ENCODE results near the gene COL5A1.

Gene COL5A1

DNA sequence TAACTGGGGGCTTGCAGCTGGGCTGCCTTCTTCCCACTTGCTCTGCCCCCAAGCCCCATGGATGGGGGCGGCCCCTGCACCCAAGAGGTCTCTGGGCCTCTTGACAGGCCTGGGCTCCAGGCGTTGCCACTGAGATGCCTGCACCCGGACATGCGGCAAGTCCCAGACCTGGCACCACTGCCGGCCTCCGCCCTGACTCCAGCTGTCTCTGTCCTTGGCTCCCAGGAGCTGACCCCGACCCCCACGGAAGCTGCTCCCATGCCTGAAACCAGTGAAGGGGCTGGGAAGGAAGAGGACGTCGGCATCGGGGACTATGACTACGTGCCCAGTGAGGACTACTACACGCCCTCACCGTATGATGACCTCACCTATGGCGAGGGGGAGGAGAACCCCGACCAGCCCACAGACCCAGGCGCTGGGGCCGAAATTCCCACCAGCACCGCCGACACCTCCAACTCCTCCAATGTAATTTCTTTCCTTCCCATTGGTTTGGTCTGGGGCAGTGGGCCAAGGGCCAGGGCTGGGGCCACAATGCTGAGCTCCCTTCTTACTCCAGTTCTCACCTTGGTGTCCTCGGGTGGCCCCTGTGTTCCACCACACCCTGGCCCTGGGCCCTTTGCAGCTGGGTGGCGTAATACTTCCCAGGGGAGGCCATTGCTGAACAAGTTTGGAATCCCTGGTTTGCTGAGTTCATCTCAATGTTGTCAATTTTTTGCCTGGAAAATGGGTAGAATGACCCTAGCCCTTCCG, 88.6 kb downstream of the COL5A1 start:
- no peak for TF ChIP-seq SIN3A (IDR thresholded peaks at IDR 0.05; ENCODE audit: borderline replicate concordance, insufficient read depth, low read length)
- no peak for TF ChIP-seq POLR2AphosphoS5 (IDR thresholded peaks at IDR 0.05; ENCODE audit: low read depth, low read length)
- TF ChIP-seq, protein P1, sequence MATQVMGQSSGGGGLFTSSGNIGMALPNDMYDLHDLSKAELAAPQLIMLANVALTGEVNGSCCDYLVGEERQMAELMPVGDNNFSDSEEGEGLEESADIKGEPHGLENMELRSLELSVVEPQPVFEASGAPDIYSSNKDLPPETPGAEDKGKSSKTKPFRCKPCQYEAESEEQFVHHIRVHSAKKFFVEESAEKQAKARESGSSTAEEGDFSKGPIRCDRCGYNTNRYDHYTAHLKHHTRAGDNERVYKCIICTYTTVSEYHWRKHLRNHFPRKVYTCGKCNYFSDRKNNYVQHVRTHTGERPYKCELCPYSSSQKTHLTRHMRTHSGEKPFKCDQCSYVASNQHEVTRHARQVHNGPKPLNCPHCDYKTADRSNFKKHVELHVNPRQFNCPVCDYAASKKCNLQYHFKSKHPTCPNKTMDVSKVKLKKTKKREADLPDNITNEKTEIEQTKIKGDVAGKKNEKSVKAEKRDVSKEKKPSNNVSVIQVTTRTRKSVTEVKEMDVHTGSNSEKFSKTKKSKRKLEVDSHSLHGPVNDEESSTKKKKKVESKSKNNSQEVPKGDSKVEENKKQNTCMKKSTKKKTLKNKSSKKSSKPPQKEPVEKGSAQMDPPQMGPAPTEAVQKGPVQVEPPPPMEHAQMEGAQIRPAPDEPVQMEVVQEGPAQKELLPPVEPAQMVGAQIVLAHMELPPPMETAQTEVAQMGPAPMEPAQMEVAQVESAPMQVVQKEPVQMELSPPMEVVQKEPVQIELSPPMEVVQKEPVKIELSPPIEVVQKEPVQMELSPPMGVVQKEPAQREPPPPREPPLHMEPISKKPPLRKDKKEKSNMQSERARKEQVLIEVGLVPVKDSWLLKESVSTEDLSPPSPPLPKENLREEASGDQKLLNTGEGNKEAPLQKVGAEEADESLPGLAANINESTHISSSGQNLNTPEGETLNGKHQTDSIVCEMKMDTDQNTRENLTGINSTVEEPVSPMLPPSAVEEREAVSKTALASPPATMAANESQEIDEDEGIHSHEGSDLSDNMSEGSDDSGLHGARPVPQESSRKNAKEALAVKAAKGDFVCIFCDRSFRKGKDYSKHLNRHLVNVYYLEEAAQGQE (IDR thresholded peaks at IDR 0.05; ENCODE audit: insufficient read depth in 1 of 2, low read depth in 2 of 2, low read length in 2 of 2): no peak
- no peak for TF ChIP-seq TAF1 (IDR thresholded peaks at IDR 0.05; ENCODE audit: borderline replicate concordance, insufficient read depth, low read length)
- TF ChIP-seq FOXP2 (optimal IDR thresholded peaks at IDR 0.05; ENCODE audit: borderline replicate concordance, extremely low read depth, extremely low read length, insufficient read depth): no peak

DNA sequence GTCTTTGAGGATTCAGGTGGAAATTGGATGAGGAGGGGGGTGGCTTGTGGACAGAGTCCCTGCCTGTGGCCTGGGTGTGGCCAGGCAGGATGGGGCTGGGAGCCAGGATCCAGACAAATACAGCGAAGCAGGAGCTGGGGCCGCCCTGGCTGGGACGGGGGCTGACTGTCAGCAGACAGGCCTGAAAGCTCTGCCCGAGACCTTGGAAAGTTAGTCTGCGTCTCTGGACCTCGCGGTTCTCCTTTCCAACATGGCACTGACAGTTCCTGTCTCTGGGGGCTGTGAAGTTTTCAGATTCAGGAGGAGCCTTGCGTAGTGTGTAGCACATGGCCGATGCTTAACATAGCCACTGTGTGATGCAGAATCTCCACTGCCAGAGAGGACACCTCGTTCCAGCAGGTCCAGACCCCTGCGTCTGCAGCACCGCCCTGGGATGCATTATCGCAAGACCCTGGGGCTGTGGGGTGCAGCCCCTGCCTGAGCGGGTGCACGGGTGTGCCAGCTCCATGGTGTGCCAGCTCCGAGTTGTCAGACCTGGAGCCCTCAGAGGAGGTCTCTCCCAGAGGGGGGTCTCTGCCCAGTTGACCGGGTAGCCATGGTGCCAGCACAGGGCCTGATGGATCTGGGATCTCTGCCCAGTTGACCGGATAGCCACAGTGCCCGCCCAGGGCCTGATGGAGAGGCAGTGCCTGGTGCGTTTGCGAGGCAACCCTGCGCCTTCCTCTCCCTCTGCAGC, 89.3 kb downstream of the COL5A1 start:
- no peak for TF ChIP-seq TAF1 (IDR thresholded peaks at IDR 0.05; ENCODE audit: borderline replicate concordance, insufficient read depth, low read length)
- TF ChIP-seq POLR2AphosphoS5 (IDR thresholded peaks at IDR 0.05; ENCODE audit: low read depth, low read length): no peak
- TF ChIP-seq FOXP2 (optimal IDR thresholded peaks at IDR 0.05; ENCODE audit: borderline replicate concordance, extremely low read depth, extremely low read length, insufficient read depth): no peak
- TF ChIP-seq SIN3A (IDR thresholded peaks at IDR 0.05; ENCODE audit: borderline replicate concordance, insufficient read depth, low read length): no peak
- TF ChIP-seq, protein P1 (IDR thresholded peaks at IDR 0.05; ENCODE audit: insufficient read depth in 1 of 2, low read depth in 2 of 2, low read length in 2 of 2): no peak

DNA sequence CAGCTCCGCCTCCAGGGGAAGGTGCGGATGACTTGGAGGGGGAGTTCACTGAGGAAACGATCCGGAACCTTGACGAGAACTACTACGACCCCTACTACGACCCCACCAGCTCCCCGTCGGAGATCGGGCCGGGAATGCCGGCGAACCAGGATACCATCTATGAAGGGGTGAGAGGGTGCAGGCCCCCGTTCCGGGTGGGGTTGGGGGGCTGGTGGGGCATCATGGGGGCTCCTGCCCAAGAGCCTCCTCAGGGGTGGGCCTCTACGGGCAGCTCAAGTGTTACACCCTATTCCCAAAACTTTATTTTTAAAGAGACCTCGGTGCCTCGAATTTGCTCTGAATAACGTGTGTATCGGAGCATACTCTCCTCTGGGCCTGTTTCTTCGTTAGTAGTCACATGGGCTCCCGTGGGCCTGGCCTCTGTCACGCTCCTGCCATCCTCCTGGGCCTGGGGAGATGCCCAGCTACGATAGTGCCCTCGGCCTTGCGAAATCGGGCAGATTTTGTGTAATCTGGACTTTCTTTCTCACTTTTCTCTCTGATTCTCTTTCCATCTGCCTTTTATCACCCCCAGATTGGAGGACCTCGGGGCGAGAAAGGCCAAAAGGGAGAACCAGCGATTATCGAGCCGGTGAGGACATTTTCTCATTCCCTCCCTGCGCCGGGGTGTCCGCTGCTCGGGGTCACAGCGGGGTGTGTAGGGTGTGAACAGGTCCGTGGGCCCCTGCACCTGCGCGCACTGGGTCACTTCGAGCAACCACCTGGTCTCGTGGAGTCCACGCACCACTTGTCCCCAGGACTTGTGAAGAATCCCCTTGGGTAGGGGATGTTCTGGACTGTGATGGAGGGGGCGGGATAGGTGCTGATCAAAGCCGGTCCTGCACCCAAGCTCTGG, 90.1 kb downstream of the COL5A1 start:
- TF ChIP-seq POLR2AphosphoS5 (IDR thresholded peaks at IDR 0.05; ENCODE audit: low read depth, low read length) (no peak), TAF1 (IDR thresholded peaks at IDR 0.05; ENCODE audit: borderline replicate concordance, insufficient read depth, low read length) (no peak), FOXP2 (optimal IDR thresholded peaks at IDR 0.05; ENCODE audit: borderline replicate concordance, extremely low read depth, extremely low read length, insufficient read depth) (no peak), SIN3A (IDR thresholded peaks at IDR 0.05; ENCODE audit: borderline replicate concordance, insufficient read depth, low read length) (no peak)
- TF ChIP-seq, protein P1 (IDR thresholded peaks at IDR 0.05; ENCODE audit: insufficient read depth in 1 of 2, low read depth in 2 of 2, low read length in 2 of 2): no peak

DNA sequence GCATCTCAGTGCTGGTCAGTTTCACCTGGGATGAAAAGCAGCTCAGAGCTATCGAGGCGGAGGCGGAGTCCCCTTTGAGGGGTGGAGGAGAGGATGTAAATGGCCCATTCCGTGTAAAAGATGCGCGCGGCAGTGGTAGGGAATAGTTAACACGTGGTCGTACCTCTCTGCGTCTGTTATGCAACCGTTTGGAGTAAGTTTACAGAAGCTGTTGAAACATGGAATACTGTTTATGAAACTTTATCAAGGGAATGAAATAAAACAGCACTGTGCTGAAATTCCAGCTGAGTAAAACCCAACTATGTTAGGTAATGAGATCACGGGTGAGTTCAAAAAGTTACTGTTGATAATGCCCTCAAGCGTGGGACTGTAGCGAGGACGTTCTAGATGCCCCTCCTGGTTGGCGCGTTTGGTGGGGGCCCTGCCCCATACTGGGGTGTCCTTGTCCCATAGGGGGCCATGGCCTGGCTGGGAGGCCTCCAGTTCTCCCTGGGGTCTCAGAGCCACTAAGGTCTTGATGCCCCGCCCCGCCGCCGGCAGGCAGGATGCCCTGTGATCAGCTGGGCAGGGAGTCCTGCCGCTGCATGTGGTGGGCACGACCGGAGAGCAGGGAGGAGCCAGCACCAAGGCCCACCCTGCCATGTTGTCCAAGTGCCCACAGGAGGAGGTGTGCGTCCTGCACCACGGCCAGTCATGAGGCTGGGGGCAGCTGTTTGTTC, 90.9 kb downstream of the COL5A1 start:
- TF ChIP-seq POLR2AphosphoS5 (IDR thresholded peaks at IDR 0.05; ENCODE audit: low read depth, low read length): no peak
- TF ChIP-seq, protein P1 (IDR thresholded peaks at IDR 0.05; ENCODE audit: insufficient read depth in 1 of 2, low read depth in 2 of 2, low read length in 2 of 2): no peak
- no peak for TF ChIP-seq FOXP2 (optimal IDR thresholded peaks at IDR 0.05; ENCODE audit: borderline replicate concordance, extremely low read depth, extremely low read length, insufficient read depth)
- TF ChIP-seq SIN3A (IDR thresholded peaks at IDR 0.05; ENCODE audit: borderline replicate concordance, insufficient read depth, low read length): no peak
- no peak for TF ChIP-seq TAF1 (IDR thresholded peaks at IDR 0.05; ENCODE audit: borderline replicate concordance, insufficient read depth, low read length)

All from PFSK-1 (cell line).